Astrocyte of the spinal cord (primary cell): ENCODE results near the gene FRS2.

Experiments
- DNase-seq: peaks from one replicate; pipeline ENCODE4 v3.0.0; 2011; ENCODE audit warnings: low read depth, low spot score
- H3K4me3 ChIP-seq: 2 replicates; pipeline ENCODE4 v1.5.1; 2011; ENCODE audit warnings: low read depth, mild to moderate bottlenecking, low read length, moderate library complexity
- CTCF ChIP-seq: IDR thresholded peaks from 2 replicates; pipeline ENCODE4 v1.5.1; 2012; ENCODE audit warnings: low read depth, mild to moderate bottlenecking, low read length, inconsistent platforms
- in situ Hi-C: cut with HindIII; loops from 2 replicates; pipeline ENCODE4 v1.10.0; 2017; ENCODE audit warnings: low sequenced_read_pairs

The FRS2 gene

DNA sequence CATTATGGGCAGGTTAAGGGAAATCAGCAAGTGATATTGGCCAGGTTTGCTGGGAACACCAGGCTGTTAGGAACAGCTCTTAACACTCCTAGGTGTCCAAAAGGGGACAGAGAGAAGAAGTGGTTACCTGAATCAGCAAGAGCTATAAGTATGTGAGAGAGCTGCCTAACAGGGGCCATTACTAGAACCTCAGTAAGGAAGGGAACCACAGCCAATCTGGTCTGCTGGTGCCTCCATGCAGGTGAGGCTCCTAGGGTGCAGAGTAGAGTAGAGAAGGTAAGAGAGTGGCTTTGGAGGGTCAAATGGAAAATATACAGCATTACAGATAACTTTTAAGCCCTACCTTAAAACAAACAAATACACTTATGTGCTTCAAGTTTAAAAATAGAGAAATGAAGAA is 78.5 kb downstream of the FRS2 start:
- no peak for DNase-seq
- no peak overlapping the region for H3K4me3 ChIP-seq
- TF ChIP-seq CTCF: no peak
- in situ Hi-C loops: no loop called here

GRCh38 chr12:69550569-69551350 is 80.6 kb downstream of the FRS2 start:
- DNase-seq: no peak
- in situ Hi-C loops: no loop called here
- no peak for TF ChIP-seq CTCF
- H3K4me3 ChIP-seq: no peak overlapping the region

DNA sequence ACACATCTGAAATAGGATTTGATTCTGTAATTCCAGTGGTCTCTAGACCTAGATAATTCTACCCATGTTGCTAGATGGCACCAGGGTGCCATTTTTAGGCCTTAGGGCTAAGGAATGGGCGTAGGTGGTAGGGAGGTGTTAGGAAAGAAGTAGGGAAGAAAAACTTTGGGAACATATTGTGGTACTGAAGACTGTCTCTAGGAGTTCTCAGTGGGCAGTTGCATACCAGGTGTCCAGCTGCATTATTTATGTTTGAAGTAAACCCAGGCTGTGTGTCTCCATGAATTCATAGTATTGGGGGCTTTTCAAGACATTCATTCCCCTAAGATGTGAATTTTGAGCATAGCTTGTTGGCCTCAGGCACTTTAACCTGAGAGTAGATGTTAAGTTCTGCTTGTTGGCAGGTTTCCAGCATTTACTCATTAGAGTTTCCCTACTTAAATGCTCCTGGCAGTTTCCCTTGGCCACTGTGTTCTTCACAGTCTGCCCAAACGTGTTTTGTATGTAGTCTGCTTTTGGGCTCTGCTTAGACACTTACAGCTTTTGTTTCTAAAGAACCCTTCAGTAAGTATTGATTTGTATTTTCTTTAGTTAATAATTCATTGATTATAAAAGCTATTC is 83.5 kb downstream of the FRS2 start:
- no peak for TF ChIP-seq CTCF
- in situ Hi-C loops: no loop called here
- H3K4me3 ChIP-seq: no peak overlapping the region
- DNase-seq: peak; percentile 75

- in situ Hi-C loops: no loop called here
- H3K4me3 ChIP-seq: no peak overlapping the region
- DNase-seq: peak; percentile 83
- TF ChIP-seq CTCF: no peak
These were observed 85.3 kb downstream of the FRS2 start for GRCh38 chr12:69555461-69555860.

DNA sequence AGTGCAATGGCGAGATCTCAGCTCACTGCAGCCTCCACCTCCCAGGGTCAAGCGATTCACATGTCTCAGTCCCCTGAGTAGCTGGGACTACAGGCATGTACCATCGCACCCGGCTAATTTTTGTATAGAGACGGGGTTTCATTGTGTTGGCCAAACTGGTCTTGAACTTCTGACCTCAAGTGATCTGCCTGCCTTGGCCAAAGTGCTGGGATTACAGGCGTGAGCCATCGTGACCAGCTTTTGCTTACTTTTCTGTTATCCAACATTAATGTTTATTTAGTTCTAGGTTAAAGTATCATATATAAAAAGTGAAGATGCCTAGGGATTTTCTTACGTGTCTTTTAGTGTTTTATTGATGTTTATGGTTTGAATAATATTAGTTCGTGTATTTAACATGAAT is 86.2 kb downstream of the FRS2 start:
- in situ Hi-C loops: no loop called here

GRCh38 chr12:69563166-69563762 is 93.1 kb downstream of the FRS2 start:
- in situ Hi-C loops: no loop called here
- no peak for TF ChIP-seq CTCF

More for the DNA sequence above, 86.2 kb downstream of the FRS2 start:
- DNase-seq: no peak
- H3K4me3 ChIP-seq: no peak overlapping the region
- no peak for TF ChIP-seq CTCF

More at GRCh38 chr12:69563166-69563762, 93.1 kb downstream of the FRS2 start:
- H3K4me3 ChIP-seq: no peak overlapping the region
- no peak for DNase-seq
